HepG2 (cell line): ENCODE measurements around the gene RTN1. TPM values are rescaled to one million over a fixed set of nuclear protein-coding genes. Genes with fewer than 3 reads are reported as not detected.

Source experiments
- ATAC-seq: fragments of 200-7000 bp; cut with Tn5 transposase; 3 replicates; pipeline ENCODE4 v1.9.1; 2020; ENCODE audit warnings: mild to moderate bottlenecking, moderate library complexity
- BruUV-seq: library from RNA; stranded (reverse); fragments of 400-500 nt; replicated peaks from 2 replicates; lab custom pipeline; 2021; lab: Mats Ljungman, UMichigan
- CTCF ChIA-PET: fragments of 300-600 bp; formaldehyde crosslinking; extraction: SDS; loops from one replicate; lab custom pipeline; 2021; ENCODE audit warnings: low total read pairs, inconsistent platforms, low intra/inter-chr PET ratio; lab: Yijun Ruan, JAX
- POLR2A ChIA-PET: fragments of 350-600 bp; sonication (Branson Sonifier 250); formaldehyde crosslinking; loops from one replicate; lab custom pipeline; 2020; ENCODE audit warnings: antibody characterized with exemption, inconsistent platforms; lab: Yijun Ruan, JAX
- DNase-seq: peaks from one replicate; pipeline ENCODE4 v3.0.0-alpha.2; 2015; ENCODE audit warnings: low spot score
- FAIRE-seq: peaks from 3 replicates; lab custom pipeline; 2011; peaks lifted over from hg19 to GRCh38; lab: Jason Lieb, UNC
- H2AFZ ChIP-seq: one replicate; pipeline ENCODE4 v1.6.1; 2011; ENCODE audit warnings: low read length, inconsistent platforms
- H3K27ac ChIP-seq: fragments of 300-600 bp; 3 replicates; pipeline ENCODE4 v1.8.0; 2011; ENCODE audit warnings: mixed run types, mild to moderate bottlenecking, mixed read lengths, low read length, inconsistent platforms; ENCODE audit not compliant: insufficient read depth; ENCODE audit errors: extremely low read length
- H3K27me3 ChIP-seq, 2 experiments: fragments of 200-600 bp in 1 of 2; 2 replicates in 1 of 2; 3 replicates in 1 of 2; pipeline versions ENCODE4 v1.6.0 to v1.8.0; 2011; ENCODE audit warnings: low read length in 2 of 2, mild to moderate bottlenecking in 2 of 2, moderate library complexity in 2 of 2, inconsistent platforms in 1 of 2; ENCODE audit not compliant: insufficient read depth in 2 of 2, control insufficient read depth in 1 of 2
- H3K36me3 ChIP-seq, 2 experiments: fragments of 200-600 bp in 1 of 2; replicated peaks in 1 of 2; 2 replicates in 1 of 2; 3 replicates in 1 of 2; pipeline versions ENCODE4 v1.5.1 to v1.8.0; 2011; ENCODE audit warnings: low read length in 2 of 2, inconsistent platforms in 1 of 2; ENCODE audit not compliant: insufficient read depth in 2 of 2, control insufficient read depth in 1 of 2
- H3K4me1 ChIP-seq: 2 replicates; pipeline ENCODE4 v1.5.1; 2012; ENCODE audit warnings: low read length, inconsistent platforms; ENCODE audit not compliant: insufficient read depth
- H3K4me2 ChIP-seq: 2 replicates; pipeline ENCODE4 v1.6.0; 2011; ENCODE audit warnings: low read depth, low read length, inconsistent platforms
- H3K4me3 ChIP-seq, 3 experiments: fragments of 200-600 bp in 1 of 3; sonication (generic), shearing (Covaris generic) in 1 of 3; replicated peaks in 1 of 3; 2 replicates each; pipeline ENCODE4 v1.5.1; 2011 to 2016; ENCODE audit warnings: low read length in 3 of 3, inconsistent platforms in 2 of 3, low read depth in 2 of 3, mild to moderate bottlenecking in 2 of 3, control low read depth in 1 of 3, mixed read lengths in 1 of 3; ENCODE audit not compliant: insufficient read depth in 1 of 3
- H3K79me2 ChIP-seq: one replicate; pipeline ENCODE4 v1.6.1; 2011; ENCODE audit warnings: low read length, inconsistent platforms; ENCODE audit not compliant: insufficient read depth
- H3K9ac ChIP-seq: 2 replicates; pipeline ENCODE4 v1.6.0; 2011; ENCODE audit warnings: mild to moderate bottlenecking, low read depth, low read length, inconsistent platforms; ENCODE audit not compliant: insufficient read depth
- H3K9me3 ChIP-seq: 2 replicates; pipeline ENCODE4 v1.5.1; 2012; ENCODE audit warnings: mild to moderate bottlenecking, low read length
- H4K20me1 ChIP-seq: 2 replicates; pipeline ENCODE4 v1.6.0; 2011; ENCODE audit warnings: inconsistent platforms, mild to moderate bottlenecking, low read length, moderate library complexity; ENCODE audit not compliant: insufficient read depth
- FOXA3 ChIP-seq: IDR thresholded peaks from 2 replicates; pipeline ENCODE4 v1.6.1; 2016; ENCODE audit warnings: missing genetic modification reagents, missing compliant biosample characterization
- KDM2A ChIP-seq: sonication (generic); formaldehyde crosslinking; IDR thresholded peaks from 2 replicates; pipeline ENCODE4 v1.4.0; 2020; ENCODE audit warnings: low read depth, missing genetic modification reagents, borderline replicate concordance
- MTA1 ChIP-seq: sonication (generic); formaldehyde crosslinking; IDR thresholded peaks from 2 replicates; pipeline ENCODE4 v1.4.0; 2020; ENCODE audit warnings: missing genetic modification reagents, mild to moderate bottlenecking, borderline replicate concordance
- ONECUT2 ChIP-seq: sonication (generic); formaldehyde crosslinking; IDR thresholded peaks from 2 replicates; pipeline ENCODE4 v1.4.0; 2020; ENCODE audit warnings: missing genetic modification reagents
- PRPF4 ChIP-seq: fragments of 200-400 bp; formaldehyde crosslinking; IDR thresholded peaks from 2 replicates; pipeline ENCODE4 v1.6.1; 2016; ENCODE audit warnings: low read length, low read depth; ENCODE audit not compliant: poor library complexity, severe bottlenecking
- SRSF4 ChIP-seq: fragments of 200-400 bp; formaldehyde crosslinking; IDR thresholded peaks from one replicate; pipeline ENCODE4 v1.6.1; 2018; ENCODE audit warnings: mild to moderate bottlenecking, low read depth, low read length, moderate library complexity; ENCODE audit not compliant: poor library complexity, severe bottlenecking
- TGIF2 ChIP-seq: IDR thresholded peaks from 2 replicates; pipeline ENCODE4 v1.6.1; 2016; ENCODE audit warnings: control low read depth, missing compliant biosample characterization
- THAP11 ChIP-seq: IDR thresholded peaks from 2 replicates; pipeline ENCODE4 v1.6.1; 2016; ENCODE audit warnings: missing biosample characterization, missing genetic modification reagents
- TP53 ChIP-seq: sonication (generic); formaldehyde crosslinking; conservative IDR thresholded peaks from 2 replicates; pipeline ENCODE4 v1.4.0; 2020; ENCODE audit warnings: missing genetic modification reagents
- XBP1 ChIP-seq: sonication (generic); formaldehyde crosslinking; IDR thresholded peaks from 2 replicates; pipeline ENCODE4 v1.5.0; 2020; ENCODE audit warnings: missing genetic modification reagents
- ZBTB1 ChIP-seq: sonication (generic); formaldehyde crosslinking; IDR thresholded peaks from 2 replicates; pipeline ENCODE4 v1.4.0; 2020; ENCODE audit warnings: missing genetic modification reagents, borderline replicate concordance
- ZFP37 ChIP-seq: sonication (generic); formaldehyde crosslinking; IDR thresholded peaks from 2 replicates; pipeline ENCODE4 v1.4.0; 2020; ENCODE audit warnings: missing genetic modification reagents, borderline replicate concordance
- ZNF350 ChIP-seq: sonication (generic); formaldehyde crosslinking; IDR thresholded peaks from 2 replicates; pipeline ENCODE4 v1.4.0; 2020; ENCODE audit warnings: mild to moderate bottlenecking, low read depth, missing genetic modification reagents, borderline replicate concordance
- ZNF747 ChIP-seq: sonication (generic); formaldehyde crosslinking; IDR thresholded peaks from 2 replicates; pipeline ENCODE4 v1.8.1; 2023; ENCODE audit warnings: missing genetic modification reagents, mild to moderate bottlenecking, borderline replicate concordance
- WGBS: methylation state at CpG from one replicate; pipeline ENCODE4 v1.1.6; 2017; ENCODE audit warnings: low lambda C conversion rate; 5-methylcytosine and 5-hydroxymethylcytosine counted together
- in situ Hi-C: cut with HindIII; loops from 2 replicates; pipeline ENCODE4 v1.10.0; 2017; ENCODE audit warnings: low pct_unique_long_range_greater_than_20kb; ENCODE audit not compliant: extremely low pct_ligation_motif_present
- intact Hi-C: fragments of 100-400 bp; cut with micrococcal nuclease; formaldehyde crosslinking; loops from one replicate; pipeline ENCODE4 v1.10.0; 2022; ENCODE audit not compliant: unreplicated experiment
- polyA plus RNA-seq, 8 experiments: library from polyadenylated mRNA; depleted of rRNA in 3 of 8; stranded (reverse) in 7 of 8; unstranded in 1 of 8; fragments of >200 nt; fragmentation: Illumina TruSeq in 4 of 8; extraction: Trizol in 4 of 8; gene quantifications; 2 replicates each; pipeline versions ENCODE4 v1.2.1 to v1.2.3, GENCODE V29; 2011 to 2016; ENCODE audit warnings: low read depth in 4 of 8, missing spikeins in 1 of 8, mixed read lengths in 1 of 8; ENCODE audit not compliant: insufficient read depth in 1 of 8
- total RNA-seq, 5 experiments: library from RNA; depleted of rRNA; stranded (reverse); fragments of >200 nt; fragmentation: Illumina TruSeq; extraction: Trizol; gene quantifications; 2 replicates each; pipeline ENCODE4 v1.2.3, GENCODE V29; 2016; ENCODE audit warnings: low read depth in 1 of 5
- TF ChIP-seq, protein P1 (sequence below): sonication (generic); formaldehyde crosslinking; IDR thresholded peaks from 2 replicates; pipeline ENCODE4 v1.8.0; 2022; ENCODE audit warnings: missing genetic modification reagents, mild to moderate bottlenecking, inconsistent platforms, borderline replicate concordance
- TF ChIP-seq, protein P2 (sequence below): sonication (generic); formaldehyde crosslinking; IDR thresholded peaks from 2 replicates; pipeline ENCODE4 v1.8.1; 2023; ENCODE audit warnings: mild to moderate bottlenecking, moderate library complexity, missing genetic modification reagents
- TF ChIP-seq, protein P3 (sequence below): sonication (generic); formaldehyde crosslinking; conservative IDR thresholded peaks from 2 replicates; pipeline ENCODE4 v1.8.0; 2022; ENCODE audit warnings: low read depth, missing genetic modification reagents
- TF ChIP-seq, protein P4 (sequence below): sonication (generic); formaldehyde crosslinking; IDR thresholded peaks from 2 replicates; pipeline ENCODE4 v1.4.0; 2020; ENCODE audit warnings: missing genetic modification reagents

Gene RTN1
- total and polyA plus RNA-seq, 2 of the 13 experiments (the other 11 are each of a cell fraction or from before 2014, with no cell fraction given), result 0.04 to 0.18 TPM

DNA sequence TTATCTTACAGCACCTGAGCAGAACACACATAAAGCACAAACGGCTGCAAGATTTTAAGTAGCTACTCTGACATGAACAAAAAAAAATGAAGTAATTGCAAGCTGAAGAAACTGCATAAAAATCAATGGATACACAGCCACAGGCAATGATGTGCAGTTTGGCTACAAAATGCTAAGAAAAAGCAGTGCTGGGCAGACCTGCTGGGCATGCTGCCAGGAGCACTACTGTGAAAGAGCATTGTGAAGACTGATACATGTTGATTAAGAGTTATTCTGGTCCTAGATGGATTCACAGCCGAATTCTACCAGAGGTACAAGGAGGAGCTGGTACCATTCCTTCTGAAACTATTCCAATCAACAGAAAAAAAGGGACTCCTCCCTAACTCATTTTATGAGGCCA is 20.1 kb upstream of the RTN1 start:
- in situ Hi-C loops (no loop called here), intact Hi-C loops (loop anchor here (10.0 kb wide), 1 partner anchor 386 kb away; no protein-coding TSS in a partner anchor)
- Histone ChIP-seq H3K4me1 (no peaks in the 10 kb centered on the region), H2AFZ (no peak overlapping the region), H3K79me2 (no peaks in the 10 kb centered on the region), H3K9ac (no peak overlapping the region), H4K20me1 (no peaks in the 10 kb centered on the region), H3K36me3 (no peaks in the 10 kb centered on the region), H3K27ac (no peak overlapping the region), H3K4me3 (no peak overlapping the region), H3K4me2 (no peak overlapping the region), H3K27me3 (no peaks in the 10 kb centered on the region), H3K9me3 (no peaks in the 10 kb centered on the region)
- DNase-seq, result no peak
- ChIA-PET CTCF (no interaction called here), POLR2A (no interaction called here)
- no TSS peak for BruUV-seq
- WGBS, result 4% methylated on average over 2 of the region's 2 CpGs
- TF ChIP-seq, protein P1, sequence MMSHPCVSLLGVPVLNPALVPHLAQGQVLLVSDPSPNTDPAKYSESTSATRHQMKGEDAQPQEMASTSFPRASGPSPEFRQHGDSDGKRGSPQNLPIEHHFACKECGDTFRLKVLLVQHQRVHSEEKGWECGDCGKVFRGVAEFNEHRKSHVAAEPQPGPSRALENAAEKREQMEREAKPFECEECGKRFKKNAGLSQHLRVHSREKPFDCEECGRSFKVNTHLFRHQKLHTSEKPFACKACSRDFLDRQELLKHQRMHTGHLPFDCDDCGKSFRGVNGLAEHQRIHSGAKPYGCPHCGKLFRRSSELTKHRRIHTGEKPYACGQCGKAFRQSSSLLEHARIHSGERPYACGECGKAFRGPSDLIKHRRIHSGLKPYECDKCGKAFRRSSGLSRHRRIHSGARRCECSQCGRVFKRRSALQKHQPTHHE (CRISPR knock-in tag), result no peak
- TF ChIP-seq THAP11 (CRISPR knock-in tag), result no peak
- no peak for TF ChIP-seq KDM2A (CRISPR knock-in tag)
- TF ChIP-seq MTA1 (CRISPR knock-in tag), result no peak
- TF ChIP-seq ZFP37 (CRISPR knock-in tag), result no peak
- TF ChIP-seq, protein P2, sequence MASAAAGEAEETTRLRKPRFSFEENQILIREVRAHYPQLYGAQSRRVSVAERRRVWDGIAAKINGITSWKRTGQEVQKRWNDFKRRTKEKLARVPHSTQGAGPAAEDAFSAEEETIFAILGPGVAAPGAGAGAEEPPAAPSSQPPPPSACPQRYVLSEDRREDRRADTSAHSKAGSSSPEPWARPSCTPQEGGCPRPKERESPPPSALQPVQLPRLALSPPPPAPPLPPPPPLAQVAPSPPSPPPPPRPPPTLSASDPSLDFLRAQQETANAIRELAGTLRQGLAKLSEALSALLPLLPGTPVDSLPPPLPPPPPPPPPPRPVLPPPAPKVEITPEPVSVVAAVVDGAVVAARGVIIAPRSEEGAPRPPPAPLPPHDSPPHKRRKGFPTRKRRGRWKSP, result no peak
- no peak for TF ChIP-seq XBP1 (CRISPR knock-in tag)
- TF ChIP-seq TGIF2 (CRISPR knock-in tag), result no peak
- TF ChIP-seq ONECUT2 (CRISPR knock-in tag), result no peak
- TF ChIP-seq, protein P3, sequence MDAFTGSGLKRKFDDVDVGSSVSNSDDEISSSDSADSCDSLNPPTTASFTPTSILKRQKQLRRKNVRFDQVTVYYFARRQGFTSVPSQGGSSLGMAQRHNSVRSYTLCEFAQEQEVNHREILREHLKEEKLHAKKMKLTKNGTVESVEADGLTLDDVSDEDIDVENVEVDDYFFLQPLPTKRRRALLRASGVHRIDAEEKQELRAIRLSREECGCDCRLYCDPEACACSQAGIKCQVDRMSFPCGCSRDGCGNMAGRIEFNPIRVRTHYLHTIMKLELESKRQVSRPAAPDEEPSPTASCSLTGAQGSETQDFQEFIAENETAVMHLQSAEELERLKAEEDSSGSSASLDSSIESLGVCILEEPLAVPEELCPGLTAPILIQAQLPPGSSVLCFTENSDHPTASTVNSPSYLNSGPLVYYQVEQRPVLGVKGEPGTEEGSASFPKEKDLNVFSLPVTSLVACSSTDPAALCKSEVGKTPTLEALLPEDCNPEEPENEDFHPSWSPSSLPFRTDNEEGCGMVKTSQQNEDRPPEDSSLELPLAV (CRISPR knock-in tag), result no peak
- TF ChIP-seq PRPF4, result no peak
- no peak for TF ChIP-seq ZNF747
- TF ChIP-seq, protein P4, sequence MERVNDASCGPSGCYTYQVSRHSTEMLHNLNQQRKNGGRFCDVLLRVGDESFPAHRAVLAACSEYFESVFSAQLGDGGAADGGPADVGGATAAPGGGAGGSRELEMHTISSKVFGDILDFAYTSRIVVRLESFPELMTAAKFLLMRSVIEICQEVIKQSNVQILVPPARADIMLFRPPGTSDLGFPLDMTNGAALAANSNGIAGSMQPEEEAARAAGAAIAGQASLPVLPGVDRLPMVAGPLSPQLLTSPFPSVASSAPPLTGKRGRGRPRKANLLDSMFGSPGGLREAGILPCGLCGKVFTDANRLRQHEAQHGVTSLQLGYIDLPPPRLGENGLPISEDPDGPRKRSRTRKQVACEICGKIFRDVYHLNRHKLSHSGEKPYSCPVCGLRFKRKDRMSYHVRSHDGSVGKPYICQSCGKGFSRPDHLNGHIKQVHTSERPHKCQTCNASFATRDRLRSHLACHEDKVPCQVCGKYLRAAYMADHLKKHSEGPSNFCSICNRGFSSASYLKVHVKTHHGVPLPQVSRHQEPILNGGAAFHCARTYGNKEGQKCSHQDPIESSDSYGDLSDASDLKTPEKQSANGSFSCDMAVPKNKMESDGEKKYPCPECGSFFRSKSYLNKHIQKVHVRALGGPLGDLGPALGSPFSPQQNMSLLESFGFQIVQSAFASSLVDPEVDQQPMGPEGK (CRISPR knock-in tag), result no peak
- no peak for TF ChIP-seq ZNF350 (CRISPR knock-in tag)
- TF ChIP-seq SRSF4, result no peak
- TF ChIP-seq TP53, result no peak
- TF ChIP-seq ZBTB1 (CRISPR knock-in tag), result no peak
- TF ChIP-seq FOXA3 (CRISPR knock-in tag), result no peak
- no peak for FAIRE-seq
- no peak for ATAC-seq
